Stimulated activated CD4-positive, alpha-beta T cell treated with anti-CD3 and anti-CD28 coated beads, Interleukin-12 subunit alpha, Interleukin-12 subunit beta, amount 100 ng/mL, for 24 hours (primary cell): ENCODE data around the gene ERI3.

Source experiments
- DNase-seq, 2 experiments: peaks; one replicate each; pipeline ENCODE4 v3.0.0-alpha.2; 2020; ENCODE audit warnings: low read depth in 2 of 2

ERI3 gene

DNA sequence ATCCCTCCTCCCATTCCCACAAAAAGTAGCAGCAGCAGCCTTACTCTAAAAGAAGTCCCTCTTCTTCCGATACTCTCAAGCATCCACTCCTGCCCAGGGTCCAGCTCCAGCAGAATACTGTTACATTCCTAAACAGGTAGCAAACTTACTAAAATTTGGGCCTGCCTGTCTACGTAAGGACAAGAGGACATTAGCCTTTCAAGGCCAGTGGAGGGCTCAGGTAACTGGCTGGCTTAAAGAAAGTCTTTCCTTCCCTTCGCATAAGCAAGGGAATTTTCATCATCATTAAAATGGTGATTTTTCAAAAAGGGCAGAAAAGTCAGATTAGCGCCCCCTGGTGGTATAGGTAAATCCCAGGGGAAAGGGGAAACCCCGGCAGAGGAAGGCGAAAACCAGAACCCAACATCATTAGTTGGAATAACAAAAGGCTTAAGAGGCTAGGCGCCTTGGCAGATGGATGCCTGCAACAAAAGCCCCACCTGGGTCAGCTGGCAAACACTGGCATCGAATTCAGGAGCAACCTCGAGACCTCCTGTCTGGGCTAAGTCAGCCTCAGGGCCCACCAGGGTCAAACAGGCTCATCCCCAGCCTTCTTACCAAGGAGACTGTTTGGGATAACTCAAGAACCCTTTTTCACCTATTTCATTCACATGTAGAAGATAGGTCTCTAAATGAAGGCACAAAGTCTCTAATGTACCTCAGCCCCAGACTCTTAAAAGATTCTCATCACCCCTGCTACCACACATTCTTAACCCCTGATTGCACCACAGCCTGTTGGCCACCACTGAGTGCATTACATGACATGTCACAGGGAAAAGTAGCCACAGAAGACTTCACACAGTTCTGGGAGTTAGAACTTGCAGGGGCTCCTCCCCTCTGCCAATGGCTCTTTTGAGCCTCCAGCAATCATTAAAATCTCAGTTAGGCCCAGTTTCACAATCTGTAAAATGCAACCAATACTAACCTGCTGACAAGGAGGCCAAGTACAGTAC is 36.7 kb downstream of the ERI3 start:
- DNase-seq = peak; percentile 11 to 22

DNA sequence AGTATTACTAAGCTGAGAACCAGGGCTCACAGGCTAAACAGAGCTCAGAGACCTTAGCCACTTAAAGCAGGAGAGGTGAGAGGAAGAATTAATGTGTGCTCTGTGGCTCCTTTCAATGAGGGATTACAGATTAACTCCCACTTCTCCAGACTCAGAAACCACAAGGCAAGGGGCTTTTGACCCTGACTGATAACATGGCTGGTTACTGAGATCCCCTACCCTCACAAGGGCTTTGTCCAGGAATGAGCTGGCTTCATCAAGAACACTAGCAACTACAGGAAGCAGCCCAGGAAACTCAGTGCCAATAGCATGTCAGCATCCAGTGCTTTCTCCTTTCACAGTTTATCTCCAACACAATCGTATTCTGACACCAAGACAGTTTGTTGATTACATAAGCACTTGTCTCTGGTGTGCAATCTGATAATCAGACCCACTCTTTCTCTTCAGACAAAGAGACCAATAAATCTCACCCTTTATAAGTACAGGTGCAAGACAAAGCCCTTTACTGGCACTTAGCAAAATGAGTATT is 38.8 kb downstream of the ERI3 start:
- DNase-seq = no peak

DNA sequence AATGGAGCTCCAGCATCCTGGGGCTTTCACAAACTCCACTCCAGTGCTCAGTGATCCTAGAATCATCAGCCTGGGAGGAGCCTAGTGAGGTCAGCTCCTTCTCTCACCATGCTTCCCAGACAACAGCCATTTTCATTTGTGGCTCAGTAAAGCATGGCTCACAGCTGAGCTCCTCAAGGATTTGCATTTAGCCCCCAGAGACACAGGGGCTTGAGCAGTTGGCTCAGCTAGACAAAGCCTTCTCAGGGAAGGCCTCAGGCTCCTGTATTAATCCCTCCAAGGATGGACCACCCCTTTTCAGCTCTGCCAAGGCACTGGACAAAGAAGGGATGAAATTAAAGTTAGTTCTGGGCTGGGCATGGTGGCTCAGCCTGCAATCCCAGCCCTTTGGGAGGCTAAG is 39.5 kb downstream of the ERI3 start:
- no peak for DNase-seq

DNA sequence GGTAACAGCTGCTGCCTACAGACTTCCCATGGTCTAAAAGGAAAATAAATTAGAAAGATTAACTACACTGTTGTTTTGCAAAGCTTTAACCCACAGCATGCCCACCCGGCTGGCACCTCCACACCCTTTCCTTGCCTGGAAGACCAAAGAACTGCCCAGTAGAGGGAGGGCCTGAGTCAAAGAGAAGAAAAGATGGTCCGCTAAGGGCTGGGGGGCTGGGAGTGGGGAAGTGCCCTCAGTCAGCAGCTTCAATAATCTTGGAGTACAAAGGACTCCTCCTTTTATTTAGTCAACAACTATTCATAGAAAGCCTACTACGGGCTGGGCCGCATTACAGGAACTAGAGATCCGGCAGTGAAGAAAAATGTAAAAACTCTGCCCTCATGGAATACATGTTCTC is 40.6 kb downstream of the ERI3 start:
- DNase-seq = no peak

DNA sequence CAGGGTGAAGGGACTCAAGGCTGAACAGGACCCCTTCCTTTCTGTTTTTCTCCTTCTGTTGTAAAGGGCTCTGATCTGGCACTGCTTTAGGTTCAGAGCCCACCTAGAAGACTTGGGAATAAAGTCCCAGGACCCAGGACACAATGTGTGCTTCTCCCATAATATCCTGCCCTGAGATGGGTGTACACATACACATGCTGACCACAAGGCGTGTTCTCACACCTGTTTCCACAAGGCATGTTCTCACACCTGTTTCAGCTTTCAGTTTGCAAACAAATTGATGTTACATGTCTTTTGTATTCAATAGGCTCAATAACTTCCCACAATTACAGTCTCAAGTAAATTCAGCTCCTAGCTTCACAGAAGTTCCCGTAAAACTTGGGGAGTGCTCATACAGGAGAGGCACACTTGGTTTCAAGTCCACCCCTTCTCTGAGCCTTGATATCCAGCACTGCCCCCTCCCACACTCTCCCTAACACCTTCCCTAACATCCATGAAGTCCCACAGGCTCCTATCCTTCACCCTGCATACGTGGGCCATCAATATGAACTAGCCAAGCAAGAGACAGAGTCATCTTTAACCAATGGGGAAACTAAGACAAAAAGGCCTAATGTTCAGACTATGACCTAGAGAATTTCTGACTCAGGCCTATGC is 41.7 kb downstream of the ERI3 start:
- no peak for DNase-seq

DNA sequence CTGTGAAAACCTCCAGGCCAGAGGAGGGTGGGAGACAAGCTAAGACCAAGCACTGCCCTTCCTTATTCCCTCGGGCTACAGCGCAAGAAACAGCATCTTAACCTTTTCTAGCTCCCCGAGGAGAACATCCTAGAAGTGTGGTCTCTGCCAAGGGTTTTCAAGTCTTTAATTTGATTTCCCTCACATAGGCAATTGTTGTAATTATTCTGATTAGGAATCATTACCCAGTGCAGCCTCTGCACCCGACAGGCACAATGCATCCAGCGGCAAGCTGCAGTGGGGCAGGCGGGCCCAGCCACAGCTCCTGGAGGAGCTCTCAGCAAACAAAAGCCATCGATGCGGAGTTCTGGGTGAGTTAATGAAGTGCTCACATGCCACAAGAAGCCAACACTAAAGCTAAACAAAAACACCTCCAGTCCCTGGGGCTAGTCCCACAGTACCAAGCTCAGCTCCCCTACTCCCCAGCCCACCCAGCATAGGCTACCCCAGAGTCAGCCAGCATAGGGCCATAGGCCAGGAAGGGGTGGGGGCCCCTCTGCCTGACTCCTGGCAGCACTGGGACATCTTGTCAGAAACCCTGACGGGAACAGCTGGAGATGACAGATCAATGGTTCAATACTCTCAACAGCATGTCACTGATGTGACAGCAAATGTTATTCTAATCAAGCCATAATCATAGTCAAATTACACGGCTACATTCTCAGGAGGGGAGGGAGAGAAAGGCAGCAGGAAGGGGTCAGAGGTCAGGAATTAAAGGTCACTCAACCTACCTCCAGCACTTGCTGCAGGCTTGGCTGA is 42.5 kb downstream of the ERI3 start:
- DNase-seq = no peak

DNA sequence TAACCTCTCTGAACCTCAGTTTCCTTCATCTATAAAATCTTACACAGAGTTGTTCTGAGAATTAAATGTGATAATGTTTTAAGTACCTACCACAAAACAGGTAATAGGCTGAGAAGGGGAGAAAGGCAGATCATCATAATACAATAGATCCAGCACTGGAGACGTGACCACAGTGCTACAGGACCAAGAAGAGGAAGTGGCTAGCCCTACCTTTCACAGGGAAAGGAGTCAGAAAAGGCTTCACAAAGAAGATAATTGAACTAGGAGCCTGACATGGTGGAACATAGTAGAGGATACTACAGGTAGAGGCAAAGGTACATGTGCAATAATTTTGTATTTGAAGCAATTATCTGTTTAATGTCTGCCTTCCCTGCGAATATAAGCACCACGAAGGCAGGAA is 45.1 kb downstream of the ERI3 start:
- no peak for DNase-seq

DNA sequence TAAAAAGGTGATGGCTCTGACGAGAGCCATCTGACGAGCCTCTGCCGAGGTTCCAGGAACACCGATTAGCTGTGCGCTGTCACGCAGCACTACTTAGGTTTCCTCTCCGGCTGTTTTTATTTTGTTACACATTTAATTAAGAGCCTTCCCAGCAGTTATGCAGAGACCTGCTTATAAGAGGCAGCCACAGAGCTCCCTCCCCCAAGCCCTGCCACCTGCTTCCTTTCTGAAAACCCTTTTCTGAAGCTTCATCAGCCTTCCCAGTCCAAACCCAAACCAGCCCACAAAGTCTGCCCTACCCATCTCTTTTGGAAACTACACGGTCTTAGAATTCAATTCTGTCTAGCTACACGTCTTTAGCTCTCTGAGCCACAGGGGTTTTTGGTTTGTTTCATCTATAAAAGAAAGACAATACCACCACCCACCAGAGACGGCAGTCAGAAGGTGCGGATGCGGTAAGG is 49.1 kb downstream of the ERI3 start:
- DNase-seq = no peak

DNA sequence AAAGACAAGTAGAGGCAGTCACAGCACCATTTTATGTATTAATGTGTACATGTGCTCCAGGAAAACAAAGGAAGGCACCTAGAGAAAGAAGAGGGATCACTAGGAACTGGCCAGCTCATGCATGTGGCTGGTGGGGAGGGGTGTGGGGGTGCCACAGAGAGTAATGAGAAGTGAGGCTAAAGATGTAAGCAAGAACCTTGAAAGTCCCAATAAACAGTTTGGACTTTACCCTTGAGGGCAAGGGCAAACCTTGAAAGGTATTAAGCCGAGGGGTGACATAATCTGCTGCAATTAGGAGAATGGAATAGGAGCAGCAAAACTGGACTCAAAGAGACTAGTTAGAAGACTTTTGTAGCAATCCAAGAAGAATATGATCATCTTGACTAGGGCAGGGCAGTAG is 51.5 kb downstream of the ERI3 start:
- DNase-seq = no peak

DNA sequence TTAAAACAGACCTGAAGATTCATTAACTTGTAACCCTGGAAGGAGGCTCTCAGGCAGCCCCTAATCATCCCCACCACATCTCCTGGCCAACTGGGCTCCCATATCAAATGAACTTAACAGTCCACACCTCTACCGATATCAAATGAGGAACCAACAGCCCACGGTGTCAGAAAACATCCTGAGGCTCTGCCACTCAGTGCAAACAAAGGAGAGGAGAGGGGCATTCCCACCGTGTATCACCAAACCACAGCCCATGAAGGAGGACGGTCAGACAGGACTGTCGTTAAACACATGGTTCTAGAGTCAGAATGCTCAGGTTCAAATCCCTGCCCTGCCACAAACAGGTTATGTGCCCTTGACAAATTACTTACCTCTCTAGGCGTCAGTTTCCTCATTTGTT is 52.5 kb downstream of the ERI3 start:
- no peak for DNase-seq

DNA sequence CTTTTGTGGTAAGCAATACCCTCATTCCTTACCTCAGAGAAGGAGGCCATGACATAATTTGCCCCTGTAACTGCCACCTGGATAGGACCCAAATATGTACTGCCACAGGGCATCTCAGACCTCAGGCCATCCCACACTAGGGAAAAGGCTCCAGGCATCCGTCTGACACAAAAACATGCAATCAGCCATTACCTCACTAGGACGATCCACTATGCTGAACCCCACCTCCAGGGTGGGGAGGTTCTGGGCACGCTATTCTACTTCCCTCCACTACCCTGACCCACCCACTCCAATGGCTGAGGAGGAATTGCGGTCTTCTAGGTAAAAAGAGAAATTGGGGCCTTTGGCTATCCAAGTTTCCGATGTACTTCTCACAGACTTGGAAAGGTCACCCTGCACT is 53.6 kb downstream of the ERI3 start:
- DNase-seq = no peak

DNA sequence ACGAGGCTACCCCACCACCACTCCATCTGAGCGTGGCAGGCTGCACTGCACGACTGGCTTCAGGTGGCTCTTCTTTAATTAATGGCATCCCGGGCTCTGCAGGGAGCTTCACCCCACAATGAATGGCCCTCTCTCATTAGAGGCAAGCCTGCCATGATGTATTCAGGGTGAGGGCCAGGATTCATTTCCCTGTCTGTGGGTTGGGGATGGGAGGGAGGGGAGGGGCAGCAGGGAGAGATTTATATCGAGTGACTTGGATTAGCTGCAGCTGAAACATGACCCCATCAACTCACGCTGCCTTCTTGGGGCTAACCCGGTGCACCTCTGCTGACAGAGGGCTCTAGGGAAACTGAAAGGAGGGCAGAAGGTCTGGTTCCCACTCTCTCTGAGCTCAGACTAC is 54.2 kb downstream of the ERI3 start:
- no peak for DNase-seq

DNA sequence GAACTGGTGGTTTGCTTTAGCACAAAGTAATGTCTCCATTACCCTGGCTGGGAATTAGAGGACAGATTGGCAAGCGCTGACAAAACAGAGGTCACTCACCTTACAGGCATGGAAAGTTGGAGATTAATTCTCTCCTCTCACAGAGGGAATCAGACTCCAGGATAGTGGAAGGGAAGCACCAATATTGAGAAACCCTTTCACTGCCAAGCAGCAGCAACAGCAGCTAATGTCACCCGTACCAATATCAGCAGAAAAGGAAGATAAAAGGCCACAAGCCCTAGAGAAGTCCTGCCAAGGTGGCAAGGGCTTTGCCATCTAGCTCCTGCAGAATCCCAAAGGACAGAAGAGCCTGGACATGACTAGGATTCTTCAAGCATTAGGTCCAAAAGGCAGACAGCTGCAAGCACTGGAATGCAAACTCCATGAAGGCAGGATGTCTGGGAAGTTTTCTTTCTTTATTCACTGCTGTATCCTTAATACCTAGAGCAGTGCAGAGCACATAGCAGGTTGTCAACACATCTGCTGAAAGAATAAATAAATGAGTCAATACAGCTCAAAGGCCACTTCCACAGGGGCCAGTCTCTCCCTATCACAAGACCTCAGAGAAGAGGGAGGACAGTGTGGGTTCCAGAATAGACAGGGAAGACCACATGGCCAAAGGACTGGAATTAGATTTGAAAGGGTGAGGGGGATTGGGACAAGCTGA is 57.2 kb downstream of the ERI3 start:
- no peak for DNase-seq

DNA sequence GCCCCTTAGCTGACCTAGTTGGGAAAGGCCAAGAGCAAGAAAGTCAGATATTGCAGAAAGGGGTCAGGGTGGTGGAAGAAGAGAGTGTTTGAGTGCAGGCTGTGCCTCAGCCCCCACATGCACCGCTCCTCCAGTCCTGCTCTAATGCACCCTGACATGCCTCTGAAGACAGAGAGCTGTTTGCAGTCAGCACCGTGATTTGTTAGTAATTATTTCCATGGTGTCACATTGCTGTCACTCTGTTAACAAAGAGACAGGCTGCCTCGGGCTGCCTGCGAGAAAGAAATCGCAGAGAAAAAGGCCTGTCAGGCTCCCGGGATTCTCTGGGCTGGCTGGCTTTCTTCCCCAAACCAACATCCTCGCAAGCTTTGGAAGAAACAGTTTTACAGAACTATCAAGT is 58.3 kb downstream of the ERI3 start:
- DNase-seq = no peak

DNA sequence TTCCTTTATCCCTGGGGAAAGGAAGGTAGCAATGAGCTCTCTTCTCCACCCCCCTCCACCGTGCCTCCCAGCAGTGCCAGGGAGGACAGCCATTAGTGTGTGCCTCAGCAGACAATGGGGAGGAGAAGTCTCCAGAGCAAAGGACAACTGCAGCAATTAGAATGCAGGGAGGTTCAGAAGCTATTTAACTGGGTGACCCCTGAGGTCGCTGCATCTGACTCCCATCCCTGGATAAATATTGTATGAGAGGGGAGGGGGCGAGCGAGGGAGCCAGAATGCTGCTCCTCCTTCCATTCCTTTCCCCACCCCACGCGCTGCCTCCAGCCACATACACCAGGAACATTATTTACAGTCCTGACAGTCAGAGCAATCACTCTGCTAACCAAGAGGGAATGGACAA is 59.0 kb downstream of the ERI3 start:
- no peak for DNase-seq

DNA sequence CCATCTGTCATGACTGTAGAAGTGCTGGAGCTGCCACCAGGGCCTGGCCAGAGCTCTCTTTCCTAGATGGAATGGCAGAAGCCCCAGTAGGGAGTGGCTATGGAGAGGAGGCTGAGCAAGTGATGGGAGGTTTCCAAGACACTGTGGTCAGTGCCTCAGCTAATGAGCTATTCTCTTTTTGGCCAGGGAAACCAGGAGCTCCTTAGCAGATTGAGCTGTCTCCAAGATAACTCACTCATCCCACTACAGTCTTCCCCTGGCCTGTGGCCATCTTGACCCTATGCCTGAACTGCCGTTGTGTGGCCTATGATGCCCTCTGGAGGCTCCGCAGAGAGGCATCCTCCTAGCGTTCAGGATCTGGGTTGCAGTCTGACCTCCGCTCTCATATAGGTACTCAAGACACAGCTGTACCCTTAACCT is 60.5 kb downstream of the ERI3 start:
- DNase-seq = no peak

DNA sequence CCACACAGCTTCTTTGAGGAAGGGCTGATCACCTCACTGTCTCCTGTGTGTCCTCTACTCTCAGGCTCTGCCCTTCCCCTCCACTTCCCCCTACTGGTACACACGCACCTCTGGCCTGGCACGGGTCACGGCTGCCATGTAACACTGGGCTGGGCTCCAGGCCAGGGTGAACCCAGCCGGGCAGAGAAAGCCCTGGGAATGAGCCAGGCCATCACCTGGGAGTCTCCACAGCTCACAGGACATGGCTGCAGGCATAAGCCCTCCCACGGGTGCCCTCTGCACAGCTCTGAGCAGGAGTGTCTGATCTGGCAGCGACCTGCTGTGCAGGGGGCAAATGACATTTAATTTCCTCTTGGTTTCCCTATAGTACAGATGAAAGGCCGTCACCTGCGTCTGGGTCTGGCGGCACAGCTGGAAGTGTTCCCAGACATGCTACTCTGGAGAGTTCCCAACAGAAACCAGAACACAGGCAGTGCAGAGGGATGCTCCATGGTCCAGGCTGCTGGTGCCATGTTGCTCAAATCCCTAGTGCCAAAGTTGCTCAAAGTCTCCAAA is 61.2 kb downstream of the ERI3 start:
- no peak for DNase-seq

DNA sequence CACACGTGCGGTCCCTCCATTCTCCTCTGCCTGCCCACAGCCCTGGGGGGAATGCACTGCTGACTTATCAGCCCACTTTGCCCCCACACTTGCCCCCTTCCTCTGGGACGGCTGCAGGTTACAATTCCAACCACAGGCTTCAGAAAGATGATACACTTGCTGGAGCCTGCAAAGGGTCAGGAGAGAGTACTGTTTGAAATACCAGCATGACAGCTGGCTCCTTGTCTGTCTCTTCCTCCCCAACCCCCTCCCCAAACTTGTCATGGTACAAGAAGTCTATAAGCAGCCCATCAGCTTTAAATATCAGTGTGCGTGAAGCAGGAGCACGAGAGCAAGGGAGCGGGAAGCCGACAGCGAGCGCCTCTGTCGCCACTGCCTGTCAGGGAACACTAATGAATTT is 62.4 kb downstream of the ERI3 start:
- DNase-seq = no peak

DNA sequence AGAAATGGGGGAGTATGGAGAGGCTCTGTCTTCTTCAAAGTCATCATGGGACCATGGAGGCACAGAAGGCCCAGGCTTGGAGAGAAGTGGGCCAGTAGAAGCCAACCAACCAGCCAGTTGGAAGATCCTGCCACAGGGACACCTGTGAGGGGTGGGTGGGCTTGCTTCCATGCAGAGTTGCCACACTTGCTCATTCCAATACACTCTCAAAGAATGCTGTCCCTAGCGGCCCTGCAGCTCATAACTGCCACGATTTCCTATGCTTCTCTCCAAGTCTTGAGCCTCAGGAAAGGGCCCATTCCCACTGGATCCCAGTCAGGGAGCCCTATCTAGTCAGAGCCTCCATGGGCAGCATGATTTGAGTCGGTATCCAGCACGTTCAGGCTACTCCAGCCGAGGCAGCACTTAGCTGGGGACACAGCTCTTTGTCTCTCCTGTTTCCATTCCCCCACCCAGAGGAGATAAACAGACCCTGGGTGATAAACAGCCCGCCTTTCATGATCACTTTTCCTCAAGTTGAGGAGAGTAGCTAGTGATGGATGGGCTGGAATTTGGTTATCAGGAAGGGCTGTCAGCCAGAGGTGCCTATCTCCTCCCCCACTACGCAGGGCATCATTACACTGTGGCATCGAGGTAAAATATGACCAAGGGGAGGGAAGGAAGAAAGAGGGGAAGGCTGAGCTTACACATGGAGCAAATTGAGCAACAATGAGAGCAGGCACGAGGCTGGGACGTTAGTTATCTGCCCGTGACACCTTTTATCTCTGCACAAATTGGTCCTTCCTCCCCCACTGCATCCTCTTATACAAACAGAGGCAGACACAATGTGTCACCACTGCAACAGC is 64.6 kb downstream of the ERI3 start:
- no peak for DNase-seq

DNA sequence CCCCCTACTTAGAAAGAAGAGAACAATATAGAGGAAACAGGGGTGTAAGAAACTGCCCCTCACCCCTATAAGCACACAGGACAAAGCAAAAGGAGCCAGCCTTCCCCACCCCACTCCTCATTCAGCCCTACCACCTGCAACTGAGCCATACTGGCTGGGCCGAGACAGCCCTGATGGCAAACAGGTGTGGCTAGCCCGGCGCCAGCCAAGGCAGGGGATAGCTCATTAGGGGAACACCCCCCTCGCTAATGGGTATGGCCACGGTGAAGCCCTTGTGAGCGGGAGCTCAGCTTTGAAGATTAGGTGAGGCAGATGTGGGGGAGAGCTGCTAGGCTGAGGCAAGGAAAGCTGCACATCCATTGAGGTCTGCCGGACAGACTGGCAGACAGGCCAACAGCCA is 65.5 kb downstream of the ERI3 start:
- no peak for DNase-seq
